Ureter (tissue), 1 donor: ENCODE measurements around the gene CA4. TPM values are rescaled to one million over a fixed set of nuclear protein-coding genes. Genes with fewer than 3 reads are reported as not detected.
"Not testable (repeated sequence)": the region's sequence is repeated elsewhere in the genome, so short reads cannot be mapped to it uniquely, and the experiment has no call there.

Experiments
- DNase-seq: peaks from one replicate; pipeline ENCODE4 v3.0.0-alpha.2; 2020; ENCODE audit warnings: low spot score
- total RNA-seq: library from RNA; stranded (reverse); gene quantifications from one replicate; pipeline ENCODE4 v1.2.4, GENCODE V29; 2023
- donor health status: DM: yes; HTN: yes; CAD: no.

CA4 gene
- 1.5 TPM for total RNA-seq

- DNase-seq, result no peak
These were observed at the start of gene CA4 for GRCh38 chr17:60149691-60150582. Gene CA4, plus strand, starts transcription at chr17:60149973. Its CDS starts 62 bp downstream, at chr17:60150035.

GRCh38 chr17:60100577-60100976 is 49.2 kb upstream of the CA4 start:
- DNase-seq, result not testable (repeated sequence)

GRCh38 chr17:60102015-60102631 is 47.6 kb upstream of the CA4 start:
- not testable (repeated sequence) for DNase-seq

GRCh38 chr17:60102632-60103096 is 47.1 kb upstream of the CA4 start:
- no peak for DNase-seq

- peak; percentile 17 for DNase-seq
These were observed 45.8 kb upstream of the CA4 start for GRCh38 chr17:60103957-60104356.

- no peak for DNase-seq
These were observed 43.3 kb upstream of the CA4 start for GRCh38 chr17:60106340-60107059.

- no peak for DNase-seq
These were observed 42.1 kb upstream of the CA4 start for GRCh38 chr17:60107526-60108257.

- DNase-seq, result peak; percentile 20
These were observed 41.5 kb upstream of the CA4 start for GRCh38 chr17:60108309-60108708.

GRCh38 chr17:60108712-60109111 is 41.1 kb upstream of the CA4 start:
- no peak for DNase-seq

- DNase-seq, result no peak
These were observed 40.6 kb upstream of the CA4 start for GRCh38 chr17:60109161-60109560.

GRCh38 chr17:60110586-60110985 is 39.2 kb upstream of the CA4 start:
- DNase-seq, result peak; percentile 15

GRCh38 chr17:60111661-60112060 is 38.1 kb upstream of the CA4 start:
- DNase-seq, result not testable (repeated sequence)

- not testable (repeated sequence) for DNase-seq
These were observed 34.4 kb upstream of the CA4 start for GRCh38 chr17:60115364-60115763.

GRCh38 chr17:60116196-60116595 is 33.6 kb upstream of the CA4 start:
- DNase-seq, result not testable (repeated sequence)

- DNase-seq, result not testable (repeated sequence)
These were observed 30.6 kb upstream of the CA4 start for GRCh38 chr17:60119162-60119561.

GRCh38 chr17:60119807-60120748 is 29.7 kb upstream of the CA4 start:
- not testable (repeated sequence) for DNase-seq

GRCh38 chr17:60127068-60128064 is 22.4 kb upstream of the CA4 start:
- DNase-seq, result peak; percentile 27

GRCh38 chr17:60128171-60128859 is 21.5 kb upstream of the CA4 start:
- DNase-seq, result peak; percentile 17
